NCI-H774 (cell line): ENCODE measurements around the gene FAM13A.
"Not testable (repeated sequence)": the region's sequence is repeated elsewhere in the genome, so short reads cannot be mapped to it uniquely, and the experiment has no call there.

ENCODE experiments used
- DNase-seq: peaks from one replicate; lab custom pipeline; 2025; lab: John Stamatoyannopoulos, UW

Gene FAM13A

GRCh38 chr4:88999392-88999930 lies 57.5 kb downstream of the FAM13A start:
- no peak for DNase-seq

GRCh38 chr4:88998891-88999290 lies 58.1 kb downstream of the FAM13A start:
- DNase-seq = no peak

GRCh38 chr4:88998001-88998400 lies 59.0 kb downstream of the FAM13A start:
- DNase-seq = no peak

- DNase-seq = no peak
These were observed 61.1 kb downstream of the FAM13A start for GRCh38 chr4:88995874-88996273.

GRCh38 chr4:88995257-88995656 lies 61.7 kb downstream of the FAM13A start:
- not testable (repeated sequence) for DNase-seq

- no peak for DNase-seq
These were observed 63.7 kb downstream of the FAM13A start for GRCh38 chr4:88993246-88993645.

- DNase-seq = no peak
These were observed 65.2 kb downstream of the FAM13A start for GRCh38 chr4:88991746-88992145.

- DNase-seq = no peak
These were observed 67.0 kb downstream of the FAM13A start for GRCh38 chr4:88989990-88990389.

GRCh38 chr4:88985088-88985773 lies 71.8 kb downstream of the FAM13A start:
- no peak for DNase-seq

- DNase-seq = no peak
These were observed 74.2 kb downstream of the FAM13A start for GRCh38 chr4:88982757-88983156.

- DNase-seq = no peak
These were observed 75.0 kb downstream of the FAM13A start for GRCh38 chr4:88981993-88982392.

GRCh38 chr4:88981556-88981955 lies 75.4 kb downstream of the FAM13A start:
- no peak for DNase-seq

GRCh38 chr4:88979276-88979675 lies 77.7 kb downstream of the FAM13A start:
- no peak for DNase-seq

GRCh38 chr4:88976775-88977035 lies 80.3 kb downstream of the FAM13A start:
- DNase-seq = no peak

GRCh38 chr4:88975958-88976774 lies 80.8 kb downstream of the FAM13A start:
- no peak for DNase-seq

GRCh38 chr4:88971536-88971935 lies 85.4 kb downstream of the FAM13A start:
- DNase-seq = no peak

GRCh38 chr4:88969746-88970145 lies 87.2 kb downstream of the FAM13A start:
- no peak for DNase-seq

- no peak for DNase-seq
These were observed 87.7 kb downstream of the FAM13A start for GRCh38 chr4:88969271-88969670.

- no peak for DNase-seq
These were observed 89.1 kb downstream of the FAM13A start for GRCh38 chr4:88967883-88968331.

GRCh38 chr4:88965053-88965452 lies 91.9 kb downstream of the FAM13A start:
- DNase-seq = no peak

GRCh38 chr4:88964450-88964849 lies 92.5 kb downstream of the FAM13A start:
- DNase-seq = no peak

- DNase-seq = no peak
These were observed 93.2 kb downstream of the FAM13A start for GRCh38 chr4:88963817-88964216.

- DNase-seq = no peak
These were observed 94.6 kb downstream of the FAM13A start for GRCh38 chr4:88962396-88962795.
